Measurements from ENCODE around the gene SSBP3.

SSBP3 gene

DNA sequence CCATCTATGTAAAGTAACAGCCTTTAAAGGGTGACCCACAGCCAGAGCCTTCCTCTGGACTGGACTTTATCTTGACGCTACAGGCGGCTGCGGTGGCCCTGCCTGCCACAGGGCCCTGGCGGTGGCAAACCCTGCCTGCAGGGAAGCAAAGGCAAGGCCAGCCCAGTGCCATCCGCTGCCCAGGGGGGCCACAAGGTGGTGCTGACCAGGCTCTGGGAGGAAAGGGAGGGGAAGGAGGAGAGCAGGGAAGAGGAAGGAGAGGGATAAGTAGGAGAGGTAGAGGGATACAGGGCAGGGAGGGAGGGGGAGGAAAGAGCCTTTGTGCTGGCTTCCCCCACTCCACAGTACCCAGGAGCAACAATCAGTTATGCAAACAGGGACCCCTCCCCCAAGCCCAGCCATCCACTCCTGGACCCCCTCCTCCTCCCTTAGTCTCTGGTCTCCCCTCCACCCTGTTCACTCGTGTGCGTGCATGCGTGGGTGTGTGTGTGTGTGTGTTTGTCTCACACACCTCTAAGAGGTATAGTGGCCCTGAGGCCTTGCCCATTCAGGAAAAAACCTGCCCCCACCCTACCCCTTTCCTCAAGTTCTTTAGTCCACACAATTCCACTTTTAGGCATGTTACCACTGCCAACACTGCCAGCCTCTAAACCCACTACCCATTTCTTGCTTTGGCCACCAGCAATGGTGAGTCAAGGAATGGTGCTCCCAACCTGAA lies 30.3 kb downstream of the SSBP3 start:
- H3K4me3 Mint-ChIP-seq, result peak overlapping the region; percentile 36
- H3K27ac Mint-ChIP-seq, result peak overlapping the region; percentile 64

DNA sequence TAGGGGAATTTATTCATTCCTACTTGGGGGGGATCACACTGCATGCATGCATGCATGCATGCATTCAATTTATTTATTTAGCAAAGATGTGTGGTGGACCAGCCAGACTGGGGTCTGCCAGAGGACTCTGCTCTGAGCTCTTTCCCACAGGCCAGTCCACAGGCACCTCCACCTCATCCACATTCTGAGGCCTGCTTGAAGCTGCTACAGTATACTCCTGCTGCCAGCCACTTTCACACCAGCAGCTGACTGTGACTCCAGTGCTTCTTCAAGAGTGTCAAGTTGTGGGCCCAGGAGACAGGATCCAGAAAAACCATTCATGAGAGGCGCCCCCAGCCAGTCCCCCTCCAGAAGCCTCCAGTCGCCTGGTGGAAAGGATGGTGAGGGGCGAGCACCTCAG lies 30.9 kb downstream of the SSBP3 start:
- peaks cover 3% of the 10 kb centered on the region for H3K36me3 Mint-ChIP-seq
- no peaks in the 10 kb centered on the region for H3K9me3 Mint-ChIP-seq (ENCODE audit: low read depth)
- H3K27me3 Mint-ChIP-seq, result no peaks in the 10 kb centered on the region
- H3K4me3 Mint-ChIP-seq, result no peak overlapping the region
- no peak overlapping the region for H3K27ac Mint-ChIP-seq
- peaks cover 86% of the 10 kb centered on the region for H3K4me1 Mint-ChIP-seq (ENCODE audit: low read depth)

More for the DNA sequence above, 30.3 kb downstream of the SSBP3 start:
- no peaks in the 10 kb centered on the region for H3K27me3 Mint-ChIP-seq
- H3K9me3 Mint-ChIP-seq (ENCODE audit: low read depth), result no peaks in the 10 kb centered on the region
- peaks cover 90% of the 10 kb centered on the region for H3K4me1 Mint-ChIP-seq (ENCODE audit: low read depth)
- H3K36me3 Mint-ChIP-seq, result peaks cover 2% of the 10 kb centered on the region

DNA sequence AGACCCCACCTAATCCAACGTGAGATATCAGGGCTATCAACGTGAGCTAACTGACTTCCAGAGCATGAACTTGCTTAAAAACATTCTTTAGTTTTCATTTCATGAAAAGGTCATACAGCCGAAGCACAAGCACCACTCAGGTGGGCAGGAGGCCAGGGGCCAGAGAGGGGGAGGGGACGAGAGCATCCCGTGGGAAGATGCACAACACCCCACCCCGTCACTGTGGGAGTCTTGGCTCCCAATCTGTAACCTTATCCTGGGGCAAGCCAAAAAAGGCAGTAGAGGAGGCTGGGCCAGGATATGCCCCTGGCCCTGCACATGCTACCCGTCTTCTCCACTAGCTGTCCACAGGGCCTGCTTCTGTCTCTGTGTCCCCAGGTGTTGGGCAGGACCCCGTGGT lies 31.4 kb downstream of the SSBP3 start:
- Mint-ChIP-seq H3K27ac (no peak overlapping the region), H3K27me3 (no peaks in the 10 kb centered on the region), H3K4me1 (ENCODE audit: low read depth) (peaks cover 83% of the 10 kb centered on the region), H3K4me3 (no peak overlapping the region), H3K9me3 (ENCODE audit: low read depth) (no peaks in the 10 kb centered on the region), H3K36me3 (peaks cover 4% of the 10 kb centered on the region)

DNA sequence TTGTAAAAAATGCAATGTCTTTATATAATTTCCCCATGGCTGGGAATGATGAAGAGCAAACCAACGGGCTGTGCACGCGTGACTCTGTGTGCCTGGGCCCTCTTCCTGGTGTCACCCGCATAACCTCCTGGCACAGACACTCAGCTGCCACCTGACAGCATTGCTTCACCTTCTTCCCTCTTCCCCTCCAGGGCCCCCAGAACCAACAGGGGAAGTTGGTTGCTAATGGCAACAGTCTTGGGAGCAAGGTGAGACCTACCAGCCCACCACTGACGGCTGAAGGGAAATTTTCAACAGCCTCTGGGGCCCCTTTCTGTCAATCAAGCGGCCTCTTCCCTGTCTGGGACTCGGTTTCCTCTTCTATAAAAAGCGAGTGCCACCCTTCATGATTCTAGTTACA lies 33.2 kb downstream of the SSBP3 start:
- Mint-ChIP-seq H3K36me3 (peaks cover 3% of the 10 kb centered on the region), H3K4me1 (ENCODE audit: low read depth) (peaks cover 70% of the 10 kb centered on the region), H3K4me3 (peak overlapping the region; percentile 71), H3K27me3 (no peaks in the 10 kb centered on the region), H3K9me3 (ENCODE audit: low read depth) (no peaks in the 10 kb centered on the region), H3K27ac (peak overlapping the region; percentile 64)

DNA sequence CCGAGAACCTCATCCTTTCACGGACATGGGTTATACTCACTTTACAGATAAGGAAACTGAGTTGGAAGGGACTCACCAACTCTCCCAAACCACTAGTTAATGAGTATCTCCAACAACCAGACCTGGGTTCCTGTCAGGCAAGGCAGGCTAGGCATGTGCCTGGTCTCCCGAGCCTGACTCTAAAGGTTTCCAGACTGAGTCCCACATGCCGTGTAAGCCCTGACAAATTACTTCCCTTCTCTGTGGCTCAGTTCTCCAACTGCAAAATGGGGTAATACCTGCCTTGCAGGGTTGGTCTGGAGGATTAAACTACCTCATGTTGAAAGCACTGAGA lies 34.3 kb downstream of the SSBP3 start:
- Mint-ChIP-seq H3K4me3 (peak overlapping the region; percentile 7), H3K4me1 (ENCODE audit: low read depth) (peaks cover 63% of the 10 kb centered on the region), H3K36me3 (peaks cover 5% of the 10 kb centered on the region), H3K27ac (peak overlapping the region; percentile 64), H3K9me3 (ENCODE audit: low read depth) (no peaks in the 10 kb centered on the region), H3K27me3 (no peaks in the 10 kb centered on the region)

DNA sequence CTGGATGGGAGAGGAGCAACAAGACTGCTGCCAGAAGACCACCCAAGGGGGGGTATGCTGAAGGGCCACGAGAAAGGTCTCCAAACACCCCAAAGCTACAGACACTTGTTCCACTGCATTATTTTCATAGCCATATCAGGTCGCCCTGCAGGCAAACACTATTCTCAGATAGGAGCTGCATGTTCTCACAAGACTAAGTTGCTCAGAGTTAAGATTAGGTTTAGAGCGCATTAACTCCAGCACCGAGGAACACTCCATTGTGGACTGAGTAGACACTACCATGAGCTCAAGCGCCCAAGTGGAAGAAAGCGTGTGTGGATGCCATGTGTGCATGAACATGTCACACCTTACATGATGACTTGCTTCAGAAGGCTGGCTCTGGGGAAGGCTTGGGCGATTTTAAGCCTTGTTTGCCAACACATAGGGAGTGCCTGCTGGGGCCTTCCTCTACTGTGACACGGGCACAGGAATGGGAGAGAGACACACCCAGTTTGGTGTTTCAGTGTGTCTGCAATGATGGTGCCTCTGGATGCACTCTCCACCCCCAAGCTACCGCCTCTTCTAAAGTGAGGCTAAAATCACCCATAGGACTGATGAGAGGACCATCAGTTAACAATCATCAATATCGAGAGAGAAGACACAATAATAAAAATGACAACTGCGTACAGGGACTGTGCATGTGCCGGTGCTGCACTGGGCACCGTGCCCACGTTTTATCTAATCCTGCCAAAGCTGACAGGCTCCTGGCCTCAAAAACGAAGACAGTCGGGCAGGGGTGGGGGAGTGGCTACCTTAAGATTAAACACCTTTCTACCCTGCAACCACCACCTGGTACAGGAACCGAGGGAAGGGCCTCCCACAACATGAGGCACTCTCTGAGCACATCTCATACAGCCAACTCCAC lies 34.9 kb downstream of the SSBP3 start:
- Mint-ChIP-seq H3K27ac (peak overlapping the region; percentile 55), H3K36me3 (peaks cover 5% of the 10 kb centered on the region), H3K9me3 (ENCODE audit: low read depth) (no peaks in the 10 kb centered on the region), H3K4me1 (ENCODE audit: low read depth) (peaks cover 58% of the 10 kb centered on the region), H3K4me3 (no peak overlapping the region), H3K27me3 (no peaks in the 10 kb centered on the region)

DNA sequence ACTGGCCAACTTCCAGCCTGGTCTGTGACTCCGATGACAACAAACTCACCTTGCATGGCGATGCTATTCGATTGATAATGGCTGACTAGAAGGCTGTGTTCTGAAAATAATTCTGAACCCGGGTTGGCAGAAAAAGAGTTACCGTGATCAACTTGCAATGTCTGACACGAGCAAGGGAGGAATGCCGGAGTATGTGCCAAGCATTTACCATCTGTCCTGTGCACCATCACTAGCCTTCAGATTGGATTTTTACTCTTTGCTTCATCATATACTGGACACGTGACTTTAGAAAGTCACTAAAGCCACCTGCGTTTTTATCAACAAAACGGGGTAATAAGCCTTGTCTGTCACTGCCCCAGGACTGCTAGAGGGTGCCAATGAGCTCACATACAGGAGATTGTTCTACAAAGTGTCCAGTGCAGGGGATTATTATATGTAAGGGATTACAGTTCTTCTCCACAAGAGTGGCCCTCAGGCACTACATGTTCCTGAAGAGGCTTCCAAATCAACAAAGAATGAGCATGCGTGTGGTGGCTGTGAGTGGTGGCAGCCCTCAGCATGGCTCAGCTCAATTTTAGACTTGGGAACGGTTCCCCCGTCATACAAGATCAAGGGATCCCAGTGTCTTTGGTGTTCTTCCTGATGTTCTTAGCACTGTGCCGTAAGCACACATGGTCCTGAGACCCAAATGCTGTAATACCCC lies 35.8 kb downstream of the SSBP3 start:
- H3K27me3 Mint-ChIP-seq, result no peaks in the 10 kb centered on the region
- H3K4me3 Mint-ChIP-seq, result no peak overlapping the region
- no peak overlapping the region for H3K27ac Mint-ChIP-seq
- no peaks in the 10 kb centered on the region for H3K9me3 Mint-ChIP-seq (ENCODE audit: low read depth)
- H3K4me1 Mint-ChIP-seq (ENCODE audit: low read depth), result peaks cover 54% of the 10 kb centered on the region
- H3K36me3 Mint-ChIP-seq, result peaks cover 5% of the 10 kb centered on the region

DNA sequence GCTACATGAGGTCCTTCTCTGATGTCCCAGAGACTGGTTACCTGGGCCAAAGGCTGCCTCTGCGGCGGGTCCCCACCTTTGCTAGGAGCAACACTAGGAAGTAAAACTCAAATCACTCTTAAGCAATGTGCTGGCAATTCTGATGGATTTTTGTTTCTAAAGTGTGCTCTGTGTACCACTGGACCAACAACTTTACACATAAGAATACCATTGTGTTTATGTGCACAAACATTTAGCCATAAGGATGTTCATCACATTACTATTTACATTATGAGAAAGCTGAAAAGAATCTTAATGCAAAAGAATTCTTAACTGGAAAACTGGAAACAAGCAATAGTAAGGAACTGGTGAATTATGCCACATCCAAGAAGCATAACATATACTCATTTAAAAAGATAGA lies 38.6 kb downstream of the SSBP3 start:
- peaks cover 5% of the 10 kb centered on the region for H3K36me3 Mint-ChIP-seq
- peaks cover 49% of the 10 kb centered on the region for H3K4me1 Mint-ChIP-seq (ENCODE audit: low read depth)
- H3K4me3 Mint-ChIP-seq, result no peak overlapping the region
- H3K27ac Mint-ChIP-seq, result no peak overlapping the region
- no peaks in the 10 kb centered on the region for H3K27me3 Mint-ChIP-seq
- no peaks in the 10 kb centered on the region for H3K9me3 Mint-ChIP-seq (ENCODE audit: low read depth)

DNA sequence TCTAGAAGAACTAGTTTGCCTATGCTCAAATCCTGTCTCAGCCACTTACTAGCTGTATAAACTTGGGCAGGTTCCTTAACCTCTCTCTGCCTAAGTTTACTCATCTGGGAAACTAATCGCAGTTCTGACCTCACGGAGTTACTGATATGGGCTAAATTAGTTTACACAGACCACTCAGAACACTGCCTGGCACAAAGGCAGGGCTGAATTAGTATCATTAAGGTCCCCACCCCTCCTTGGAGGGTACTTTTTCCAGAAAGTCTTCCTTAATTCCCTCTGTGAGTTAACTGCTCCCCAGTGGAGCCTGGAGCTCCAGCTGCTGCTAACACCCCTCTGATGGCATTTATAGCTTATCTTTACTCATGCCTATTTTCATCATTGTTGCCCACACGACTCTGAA lies 40.3 kb downstream of the SSBP3 start:
- peaks cover 5% of the 10 kb centered on the region for H3K36me3 Mint-ChIP-seq
- H3K9me3 Mint-ChIP-seq (ENCODE audit: low read depth), result no peaks in the 10 kb centered on the region
- H3K4me1 Mint-ChIP-seq (ENCODE audit: low read depth), result peaks cover 49% of the 10 kb centered on the region
- no peak overlapping the region for H3K27ac Mint-ChIP-seq
- no peaks in the 10 kb centered on the region for H3K27me3 Mint-ChIP-seq
- H3K4me3 Mint-ChIP-seq, result no peak overlapping the region

DNA sequence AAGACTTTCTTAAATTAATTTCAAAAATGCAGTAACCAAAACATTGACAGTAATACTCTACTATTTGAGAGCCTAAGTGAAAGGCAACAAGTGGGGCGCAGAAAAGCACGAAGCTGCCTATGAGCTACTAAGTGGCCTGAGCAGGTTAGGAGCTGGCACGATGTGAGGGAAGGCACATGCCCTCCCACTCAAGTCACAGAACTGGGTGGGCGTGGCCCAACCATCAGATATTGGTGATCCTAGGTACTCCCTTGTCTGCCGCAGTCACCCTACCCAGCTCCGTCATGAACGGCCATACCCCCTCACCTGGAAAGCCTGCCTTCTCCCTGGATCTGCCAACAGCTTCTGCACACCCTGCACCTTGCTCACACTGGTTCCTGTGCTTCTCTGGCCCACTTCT lies 40.8 kb downstream of the SSBP3 start:
- Mint-ChIP-seq H3K4me3 (no peak overlapping the region), H3K4me1 (ENCODE audit: low read depth) (peaks cover 52% of the 10 kb centered on the region), H3K36me3 (peaks cover 5% of the 10 kb centered on the region), H3K9me3 (ENCODE audit: low read depth) (no peaks in the 10 kb centered on the region), H3K27ac (no peak overlapping the region), H3K27me3 (no peaks in the 10 kb centered on the region)

DNA sequence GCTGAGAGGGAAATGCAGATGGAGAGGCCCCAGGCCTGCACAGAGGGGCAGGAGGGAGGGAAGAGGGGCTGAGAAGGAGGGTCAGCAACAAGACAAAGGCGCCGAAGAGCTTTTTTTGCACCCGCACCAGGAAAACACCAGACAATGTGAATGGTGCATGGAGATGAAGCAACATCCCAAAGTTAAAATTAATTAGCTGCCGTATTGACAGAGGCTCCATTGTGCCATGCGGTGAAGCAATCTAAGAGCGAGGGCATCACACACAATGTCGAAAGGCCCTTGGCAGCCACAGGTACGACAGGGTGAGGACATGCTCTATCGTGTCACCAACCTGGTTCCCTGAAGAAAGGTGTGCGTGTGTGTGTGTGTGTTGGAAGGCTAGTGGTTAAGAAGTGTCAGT lies 41.2 kb downstream of the SSBP3 start:
- H3K36me3 Mint-ChIP-seq, result peaks cover 3% of the 10 kb centered on the region
- no peaks in the 10 kb centered on the region for H3K27me3 Mint-ChIP-seq
- peaks cover 56% of the 10 kb centered on the region for H3K4me1 Mint-ChIP-seq (ENCODE audit: low read depth)
- H3K4me3 Mint-ChIP-seq, result no peak overlapping the region
- no peaks in the 10 kb centered on the region for H3K9me3 Mint-ChIP-seq (ENCODE audit: low read depth)
- no peak overlapping the region for H3K27ac Mint-ChIP-seq

DNA sequence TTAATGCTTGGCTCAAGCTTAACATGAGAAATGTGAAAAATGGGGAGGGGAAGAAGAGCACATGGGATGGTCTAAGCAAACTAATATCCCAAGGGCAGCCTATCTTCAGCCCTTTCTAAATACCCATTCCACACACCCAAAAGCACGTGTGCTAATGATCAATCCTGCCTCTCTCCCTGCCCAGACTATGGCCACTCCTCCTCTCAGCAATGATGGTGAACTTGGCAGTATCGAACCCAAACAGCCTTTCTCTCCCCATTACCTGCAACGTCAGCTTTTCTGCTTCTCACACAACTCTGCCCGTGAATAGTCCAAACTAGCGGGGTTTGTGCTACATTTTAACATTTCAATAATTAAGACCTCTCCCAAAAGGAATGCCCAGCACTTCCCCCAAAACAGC lies 41.6 kb downstream of the SSBP3 start:
- Mint-ChIP-seq H3K27me3 (no peaks in the 10 kb centered on the region), H3K4me1 (ENCODE audit: low read depth) (peaks cover 60% of the 10 kb centered on the region), H3K9me3 (ENCODE audit: low read depth) (no peaks in the 10 kb centered on the region), H3K36me3 (peaks cover 3% of the 10 kb centered on the region), H3K4me3 (no peak overlapping the region), H3K27ac (no peak overlapping the region)

DNA sequence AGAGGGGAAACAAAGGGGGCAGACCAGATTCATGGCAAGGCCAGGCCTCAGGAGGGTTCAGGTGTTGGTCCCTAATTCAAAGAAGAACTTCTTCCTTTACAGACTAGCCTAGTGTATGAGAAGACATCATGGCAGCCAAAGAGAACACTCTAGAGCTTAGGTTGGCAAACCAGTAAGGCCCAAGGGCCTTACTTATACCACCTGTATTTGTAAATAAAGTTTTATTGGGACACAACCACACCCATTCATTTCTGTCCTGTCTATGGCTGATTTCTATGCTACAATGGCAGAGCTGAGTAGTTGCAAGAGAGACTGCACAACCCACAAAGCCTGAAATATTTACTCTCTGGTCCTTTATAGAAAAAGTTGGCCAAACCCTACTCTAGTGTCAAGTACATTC lies 42.3 kb downstream of the SSBP3 start:
- no peaks in the 10 kb centered on the region for H3K9me3 Mint-ChIP-seq (ENCODE audit: low read depth)
- no peak overlapping the region for H3K4me3 Mint-ChIP-seq
- H3K27me3 Mint-ChIP-seq, result no peaks in the 10 kb centered on the region
- peaks cover 3% of the 10 kb centered on the region for H3K36me3 Mint-ChIP-seq
- peak overlapping the region; percentile 47 for H3K27ac Mint-ChIP-seq
- peaks cover 64% of the 10 kb centered on the region for H3K4me1 Mint-ChIP-seq (ENCODE audit: low read depth)

DNA sequence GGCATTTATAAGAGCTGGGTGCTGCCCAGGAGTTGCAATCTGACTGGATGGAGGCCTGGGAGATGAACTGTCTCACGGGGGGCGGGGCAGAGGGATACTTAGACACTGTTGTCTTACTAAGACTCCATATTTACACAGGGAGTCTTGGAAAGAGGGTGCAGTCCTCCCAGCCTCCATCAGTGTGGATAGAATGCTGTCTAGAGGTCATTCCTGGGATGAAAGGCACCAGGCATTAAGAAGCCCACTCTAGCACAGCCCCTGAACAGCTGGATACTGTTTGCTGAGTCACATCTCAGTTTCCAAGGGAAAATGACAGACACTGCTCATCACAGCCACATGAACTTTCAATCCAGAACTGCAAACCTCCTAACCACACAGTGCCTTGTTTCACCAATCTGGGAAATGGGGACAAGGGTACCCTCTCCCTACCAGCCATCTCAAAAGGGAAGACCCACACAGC lies 43.3 kb downstream of the SSBP3 start:
- Mint-ChIP-seq H3K4me3 (no peak overlapping the region), H3K27ac (peak overlapping the region; percentile 51), H3K4me1 (ENCODE audit: low read depth) (peaks cover 70% of the 10 kb centered on the region), H3K36me3 (peaks cover 3% of the 10 kb centered on the region), H3K27me3 (no peaks in the 10 kb centered on the region), H3K9me3 (ENCODE audit: low read depth) (no peaks in the 10 kb centered on the region)

DNA sequence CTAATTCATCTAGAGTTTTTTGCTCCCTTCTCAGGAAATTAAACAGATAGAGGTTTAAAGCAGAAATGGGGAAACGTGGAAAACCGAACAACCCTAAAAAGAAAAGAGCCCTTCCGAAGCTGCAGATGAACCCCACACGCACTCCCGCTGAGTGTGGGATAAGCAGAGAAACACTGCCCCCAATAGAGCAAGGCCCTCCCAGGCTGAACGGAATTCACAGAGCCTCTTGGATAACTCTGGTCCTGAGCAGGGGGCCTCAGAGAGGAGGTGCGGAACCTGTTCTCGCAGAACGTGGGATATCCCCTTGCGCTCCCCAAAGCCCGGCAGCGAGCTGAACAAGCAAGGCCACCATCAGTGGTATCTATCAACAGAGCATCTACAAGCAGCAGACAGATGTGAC lies 44.9 kb downstream of the SSBP3 start:
- no peaks in the 10 kb centered on the region for H3K27me3 Mint-ChIP-seq
- H3K27ac Mint-ChIP-seq, result peak overlapping the region; percentile 76
- H3K4me1 Mint-ChIP-seq (ENCODE audit: low read depth), result peaks cover 80% of the 10 kb centered on the region

More for the DNA sequence above, 44.9 kb downstream of the SSBP3 start:
- Mint-ChIP-seq H3K36me3 (no peaks in the 10 kb centered on the region), H3K4me3 (no peak overlapping the region), H3K9me3 (ENCODE audit: low read depth) (no peaks in the 10 kb centered on the region)

All from activated naive CD8-positive, alpha-beta T cell (primary cell).